ENCODE measurements around the gene TRAPPC11.

DNA sequence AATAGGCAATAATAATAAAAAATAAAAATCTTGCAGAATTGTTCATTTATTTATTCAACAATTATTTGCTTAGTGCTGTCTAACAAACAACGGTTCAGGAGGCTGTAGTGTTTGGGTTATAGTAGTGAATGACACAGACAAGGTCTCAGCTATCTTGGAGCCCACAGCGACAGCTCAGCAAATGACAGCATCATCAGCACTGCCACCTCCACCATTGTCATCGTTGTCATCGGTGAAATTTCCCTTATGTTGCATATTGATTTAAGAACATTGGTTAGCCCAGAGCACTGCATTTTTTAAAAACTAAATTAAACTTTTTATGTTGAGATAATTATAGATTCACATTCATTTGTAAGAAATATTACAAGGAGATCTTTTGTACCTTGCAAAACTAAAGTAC is 79.9 kb downstream of the TRAPPC11 start:
- TF ChIP-seq ARNTL (CRISPR knock-in tag; IDR thresholded peaks at IDR 0.05; ENCODE audit: borderline replicate concordance, low read depth) (no peak), TCF4 (CRISPR knock-in tag; IDR thresholded peaks at IDR 0.05; ENCODE audit: borderline replicate concordance) (no peak), SNAI2 (CRISPR knock-in tag; IDR thresholded peaks at IDR 0.05) (no peak), ZFP30 (CRISPR knock-in tag; IDR thresholded peaks at IDR 0.05) (no peak), ZFP3 (CRISPR knock-in tag; IDR thresholded peaks at IDR 0.05) (no peak), ESRRG (CRISPR knock-in tag; IDR thresholded peaks at IDR 0.05) (no peak), ZNF8 (CRISPR knock-in tag; IDR thresholded peaks at IDR 0.05) (no peak), OSR1 (CRISPR knock-in tag; IDR thresholded peaks at IDR 0.05) (no peak), PPARA (CRISPR knock-in tag; IDR thresholded peaks at IDR 0.05; ENCODE audit: borderline replicate concordance) (no peak), ZC3H10 (CRISPR knock-in tag; IDR thresholded peaks at IDR 0.05) (no peak), BACH2 (CRISPR knock-in tag; IDR thresholded peaks at IDR 0.05; ENCODE audit: borderline replicate concordance) (no peak)
- TF ChIP-seq, protein P1, sequence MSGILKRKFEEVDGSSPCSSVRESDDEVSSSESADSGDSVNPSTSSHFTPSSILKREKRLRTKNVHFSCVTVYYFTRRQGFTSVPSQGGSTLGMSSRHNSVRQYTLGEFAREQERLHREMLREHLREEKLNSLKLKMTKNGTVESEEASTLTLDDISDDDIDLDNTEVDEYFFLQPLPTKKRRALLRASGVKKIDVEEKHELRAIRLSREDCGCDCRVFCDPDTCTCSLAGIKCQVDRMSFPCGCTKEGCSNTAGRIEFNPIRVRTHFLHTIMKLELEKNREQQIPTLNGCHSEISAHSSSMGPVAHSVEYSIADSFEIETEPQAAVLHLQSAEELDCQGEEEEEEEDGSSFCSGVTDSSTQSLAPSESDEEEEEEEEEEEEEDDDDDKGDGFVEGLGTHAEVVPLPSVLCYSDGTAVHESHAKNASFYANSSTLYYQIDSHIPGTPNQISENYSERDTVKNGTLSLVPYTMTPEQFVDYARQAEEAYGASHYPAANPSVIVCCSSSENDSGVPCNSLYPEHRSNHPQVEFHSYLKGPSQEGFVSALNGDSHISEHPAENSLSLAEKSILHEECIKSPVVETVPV (CRISPR knock-in tag; IDR thresholded peaks at IDR 0.05), result no peak
- TF ChIP-seq, protein P2, sequence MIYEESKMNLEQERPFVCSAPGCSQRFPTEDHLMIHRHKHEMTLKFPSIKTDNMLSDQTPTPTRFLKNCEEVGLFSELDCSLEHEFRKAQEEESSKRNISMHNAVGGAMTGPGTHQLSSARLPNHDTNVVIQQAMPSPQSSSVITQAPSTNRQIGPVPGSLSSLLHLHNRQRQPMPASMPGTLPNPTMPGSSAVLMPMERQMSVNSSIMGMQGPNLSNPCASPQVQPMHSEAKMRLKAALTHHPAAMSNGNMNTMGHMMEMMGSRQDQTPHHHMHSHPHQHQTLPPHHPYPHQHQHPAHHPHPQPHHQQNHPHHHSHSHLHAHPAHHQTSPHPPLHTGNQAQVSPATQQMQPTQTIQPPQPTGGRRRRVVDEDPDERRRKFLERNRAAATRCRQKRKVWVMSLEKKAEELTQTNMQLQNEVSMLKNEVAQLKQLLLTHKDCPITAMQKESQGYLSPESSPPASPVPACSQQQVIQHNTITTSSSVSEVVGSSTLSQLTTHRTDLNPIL (CRISPR knock-in tag; IDR thresholded peaks at IDR 0.05; ENCODE audit: low read depth), result no peak
- TF ChIP-seq, protein P3, sequence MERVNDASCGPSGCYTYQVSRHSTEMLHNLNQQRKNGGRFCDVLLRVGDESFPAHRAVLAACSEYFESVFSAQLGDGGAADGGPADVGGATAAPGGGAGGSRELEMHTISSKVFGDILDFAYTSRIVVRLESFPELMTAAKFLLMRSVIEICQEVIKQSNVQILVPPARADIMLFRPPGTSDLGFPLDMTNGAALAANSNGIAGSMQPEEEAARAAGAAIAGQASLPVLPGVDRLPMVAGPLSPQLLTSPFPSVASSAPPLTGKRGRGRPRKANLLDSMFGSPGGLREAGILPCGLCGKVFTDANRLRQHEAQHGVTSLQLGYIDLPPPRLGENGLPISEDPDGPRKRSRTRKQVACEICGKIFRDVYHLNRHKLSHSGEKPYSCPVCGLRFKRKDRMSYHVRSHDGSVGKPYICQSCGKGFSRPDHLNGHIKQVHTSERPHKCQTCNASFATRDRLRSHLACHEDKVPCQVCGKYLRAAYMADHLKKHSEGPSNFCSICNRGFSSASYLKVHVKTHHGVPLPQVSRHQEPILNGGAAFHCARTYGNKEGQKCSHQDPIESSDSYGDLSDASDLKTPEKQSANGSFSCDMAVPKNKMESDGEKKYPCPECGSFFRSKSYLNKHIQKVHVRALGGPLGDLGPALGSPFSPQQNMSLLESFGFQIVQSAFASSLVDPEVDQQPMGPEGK (CRISPR knock-in tag; IDR thresholded peaks at IDR 0.05; ENCODE audit: borderline replicate concordance), result no peak

Measured in SK-N-SH treated with all-trans-retinoic acid at 6 μM for 48 hours (cell line).